Right lobe of liver (tissue), 4 donors: Measurements from ENCODE around the gene PRSS8.

ENCODE experiments used
- POLR2A ChIP-seq: fragments of 450-650 bp; IDR thresholded peaks from one replicate; pipeline ENCODE4 v1.6.1; 2017; ENCODE audit warnings: antibody characterized with exemption, mild to moderate bottlenecking
- TF ChIP-seq, protein P1 (sequence below), 4 donors: fragments of 200-600 bp in 3 of 4; fragments of 450-650 bp in 1 of 4; IDR thresholded peaks; one replicate each; pipeline versions ENCODE4 v1.5.1 to v1.8.0; 2016 to 2022; ENCODE audit warnings: antibody characterized with exemption in 4 of 4, mild to moderate bottlenecking in 2 of 4
- donor health status: DM: no; HTN: no; CAD: no.
- donor health status: DM: no; HTN: no; CAD: no.
- donor health status: DM: no; HTN: yes; CAD: no.

DNA sequence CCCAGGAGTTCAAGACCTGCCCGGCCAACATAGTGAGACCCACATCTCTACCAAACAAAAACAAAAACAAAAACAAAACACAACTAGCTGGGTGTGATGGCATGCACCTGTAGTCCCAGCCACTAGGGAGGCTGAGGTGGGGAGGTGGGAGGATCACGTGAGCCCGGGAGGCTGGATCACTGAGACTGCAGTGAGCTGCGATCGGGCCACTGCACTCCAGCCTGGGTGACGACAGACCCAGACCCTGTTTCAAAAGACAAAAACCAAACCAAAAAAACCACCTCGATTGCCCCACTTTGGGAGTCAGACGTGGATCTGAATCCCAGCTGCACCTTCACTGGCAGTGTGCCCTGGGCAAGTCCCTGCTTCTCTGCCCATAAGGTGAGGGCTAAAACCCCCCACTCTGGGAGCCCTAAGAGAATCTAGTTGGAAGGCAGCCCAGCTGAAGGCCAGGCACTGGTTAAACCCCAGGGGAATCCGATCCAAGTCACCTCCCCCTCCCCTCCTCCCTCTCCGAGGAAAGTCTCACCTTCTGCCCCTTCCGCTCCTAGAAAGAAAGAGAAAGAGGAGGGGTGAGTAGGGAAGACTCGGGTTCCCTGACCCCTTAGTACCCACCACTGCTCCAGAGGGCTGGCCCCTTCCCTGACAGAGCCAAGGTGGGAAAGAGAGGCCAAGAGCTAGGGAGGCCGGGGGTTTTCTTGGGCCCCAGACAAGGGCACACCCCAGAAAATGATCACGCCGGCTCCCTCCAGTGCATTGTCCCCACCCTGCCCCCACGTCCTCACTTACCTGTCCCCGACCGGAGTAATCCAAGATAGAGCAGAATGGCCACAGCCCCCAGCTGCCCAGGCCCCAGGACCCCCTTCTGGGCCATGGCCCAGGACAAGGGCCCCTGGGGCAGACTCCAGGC lies 647 bp downstream of the PRSS8 start:
- TF ChIP-seq, protein P1, sequence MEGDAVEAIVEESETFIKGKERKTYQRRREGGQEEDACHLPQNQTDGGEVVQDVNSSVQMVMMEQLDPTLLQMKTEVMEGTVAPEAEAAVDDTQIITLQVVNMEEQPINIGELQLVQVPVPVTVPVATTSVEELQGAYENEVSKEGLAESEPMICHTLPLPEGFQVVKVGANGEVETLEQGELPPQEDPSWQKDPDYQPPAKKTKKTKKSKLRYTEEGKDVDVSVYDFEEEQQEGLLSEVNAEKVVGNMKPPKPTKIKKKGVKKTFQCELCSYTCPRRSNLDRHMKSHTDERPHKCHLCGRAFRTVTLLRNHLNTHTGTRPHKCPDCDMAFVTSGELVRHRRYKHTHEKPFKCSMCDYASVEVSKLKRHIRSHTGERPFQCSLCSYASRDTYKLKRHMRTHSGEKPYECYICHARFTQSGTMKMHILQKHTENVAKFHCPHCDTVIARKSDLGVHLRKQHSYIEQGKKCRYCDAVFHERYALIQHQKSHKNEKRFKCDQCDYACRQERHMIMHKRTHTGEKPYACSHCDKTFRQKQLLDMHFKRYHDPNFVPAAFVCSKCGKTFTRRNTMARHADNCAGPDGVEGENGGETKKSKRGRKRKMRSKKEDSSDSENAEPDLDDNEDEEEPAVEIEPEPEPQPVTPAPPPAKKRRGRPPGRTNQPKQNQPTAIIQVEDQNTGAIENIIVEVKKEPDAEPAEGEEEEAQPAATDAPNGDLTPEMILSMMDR (IDR thresholded peaks at IDR 0.05) = peak in 1 of 4 donors; percentile 29
- TF ChIP-seq POLR2A = peak; percentile 24
